GM12875 (cell line): ENCODE measurements around the gene JDP2.

Source experiments
- H3K4me3 ChIP-seq: one replicate; pipeline ENCODE4 v1.5.1; 2011; ENCODE audit warnings: low read depth, low read length, control low read depth
- CTCF ChIP-seq: IDR thresholded peaks from 2 replicates; pipeline ENCODE4 v1.5.1; 2011; ENCODE audit warnings: low read depth, mild to moderate bottlenecking, control low read depth, inconsistent platforms, low read length, moderate library complexity, borderline replicate concordance; ENCODE audit not compliant: insufficient read depth

JDP2 gene

GRCh38 chr14:75449036-75449435 lies 21.2 kb downstream of the JDP2 start:
- H3K4me3 ChIP-seq: no peak overlapping the region
- no peak for TF ChIP-seq CTCF

GRCh38 chr14:75449696-75450095 lies 21.9 kb downstream of the JDP2 start:
- no peak overlapping the region for H3K4me3 ChIP-seq
- no peak for TF ChIP-seq CTCF

- no peak overlapping the region for H3K4me3 ChIP-seq
- TF ChIP-seq CTCF: no peak
These were observed 22.8 kb downstream of the JDP2 start for GRCh38 chr14:75450381-75451276.

- TF ChIP-seq CTCF: no peak
- no peak overlapping the region for H3K4me3 ChIP-seq
These were observed 24.5 kb downstream of the JDP2 start for GRCh38 chr14:75452324-75452723.

- no peak for TF ChIP-seq CTCF
- H3K4me3 ChIP-seq: no peak overlapping the region
These were observed 25.3 kb downstream of the JDP2 start for GRCh38 chr14:75452900-75453816.

- H3K4me3 ChIP-seq: no peak overlapping the region
- TF ChIP-seq CTCF: peak; percentile 57; the same call in 1 of the 2 replicates
These were observed 26.1 kb downstream of the JDP2 start for GRCh38 chr14:75453817-75454434.
